ENCODE results near the gene ZNF423.

Gene ZNF423

DNA sequence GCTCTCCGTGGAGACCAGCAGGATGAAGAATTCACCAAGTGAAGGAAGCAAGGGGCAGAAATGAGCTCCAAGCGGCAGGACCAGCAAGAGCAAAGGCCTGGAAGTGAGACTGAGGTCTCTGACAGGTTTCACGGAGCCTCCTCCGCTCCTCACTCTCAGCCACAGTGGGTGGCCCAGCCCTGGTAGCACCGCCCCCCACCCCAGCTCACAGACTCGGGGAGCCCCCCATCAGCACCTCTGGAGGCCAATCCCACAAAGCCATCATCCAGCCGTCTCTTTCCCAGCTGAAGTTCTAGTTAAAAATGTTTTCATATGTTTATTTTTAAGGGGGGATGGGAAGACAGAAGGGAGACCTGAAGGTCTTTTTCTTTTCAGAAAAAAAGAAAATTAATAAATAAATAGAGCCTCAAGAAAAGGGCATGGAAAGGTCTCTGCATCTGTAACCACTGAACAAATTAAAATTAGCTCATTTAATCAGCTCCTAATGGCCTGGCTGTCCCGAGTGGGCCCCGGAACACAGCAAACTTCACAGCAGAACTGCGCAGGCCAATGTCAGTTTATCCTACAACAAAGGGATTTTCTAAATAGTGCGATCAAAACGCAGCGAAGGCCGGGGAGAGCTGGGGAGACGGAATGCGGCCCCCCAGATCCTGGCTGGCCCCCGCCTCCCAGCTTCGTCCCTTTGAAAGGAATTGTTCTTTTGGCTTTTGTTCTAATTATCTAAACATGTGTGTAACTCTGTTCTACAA is 190.3 kb downstream of the ZNF423 start:
- Histone ChIP-seq H3K27ac (ENCODE audit: low read depth, low read length) (no peak overlapping the region), H3K27me3 (ENCODE audit: control insufficient read depth, low read length) (no peaks in the 10 kb centered on the region), H3K4me2 (ENCODE audit: low read length) (no peak overlapping the region), H4K20me1 (ENCODE audit: control insufficient read depth, insufficient read depth, low read depth, low read length) (no peaks in the 10 kb centered on the region), H3F3A (ENCODE audit: control insufficient read depth, insufficient read depth) (no peaks in the 10 kb centered on the region), H3K9me3 (ENCODE audit: control insufficient read depth, insufficient read depth, low read length) (no peaks in the 10 kb centered on the region), H3K4me1 (ENCODE audit: control insufficient read depth, low read length) (no peaks in the 10 kb centered on the region), H3K4me3 (ENCODE audit: low read length) (no peak overlapping the region), H3K79me2 (ENCODE audit: control insufficient read depth, low read length) (no peaks in the 10 kb centered on the region), H3K36me3 (ENCODE audit: control insufficient read depth, low read length) (no peaks in the 10 kb centered on the region), H3K9me2 (replicated peaks; ENCODE audit: control insufficient read depth, low read length) (no peaks in the 10 kb centered on the region)
- TF ChIP-seq, protein P1, sequence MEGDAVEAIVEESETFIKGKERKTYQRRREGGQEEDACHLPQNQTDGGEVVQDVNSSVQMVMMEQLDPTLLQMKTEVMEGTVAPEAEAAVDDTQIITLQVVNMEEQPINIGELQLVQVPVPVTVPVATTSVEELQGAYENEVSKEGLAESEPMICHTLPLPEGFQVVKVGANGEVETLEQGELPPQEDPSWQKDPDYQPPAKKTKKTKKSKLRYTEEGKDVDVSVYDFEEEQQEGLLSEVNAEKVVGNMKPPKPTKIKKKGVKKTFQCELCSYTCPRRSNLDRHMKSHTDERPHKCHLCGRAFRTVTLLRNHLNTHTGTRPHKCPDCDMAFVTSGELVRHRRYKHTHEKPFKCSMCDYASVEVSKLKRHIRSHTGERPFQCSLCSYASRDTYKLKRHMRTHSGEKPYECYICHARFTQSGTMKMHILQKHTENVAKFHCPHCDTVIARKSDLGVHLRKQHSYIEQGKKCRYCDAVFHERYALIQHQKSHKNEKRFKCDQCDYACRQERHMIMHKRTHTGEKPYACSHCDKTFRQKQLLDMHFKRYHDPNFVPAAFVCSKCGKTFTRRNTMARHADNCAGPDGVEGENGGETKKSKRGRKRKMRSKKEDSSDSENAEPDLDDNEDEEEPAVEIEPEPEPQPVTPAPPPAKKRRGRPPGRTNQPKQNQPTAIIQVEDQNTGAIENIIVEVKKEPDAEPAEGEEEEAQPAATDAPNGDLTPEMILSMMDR (IDR thresholded peaks at IDR 0.05; ENCODE audit: low read depth, low read length, poor library complexity, severe bottlenecking) = no peak
- TF ChIP-seq EZH2phosphoT487 (IDR thresholded peaks at IDR 0.05; ENCODE audit: borderline replicate concordance, low read length) = no peak

DNA sequence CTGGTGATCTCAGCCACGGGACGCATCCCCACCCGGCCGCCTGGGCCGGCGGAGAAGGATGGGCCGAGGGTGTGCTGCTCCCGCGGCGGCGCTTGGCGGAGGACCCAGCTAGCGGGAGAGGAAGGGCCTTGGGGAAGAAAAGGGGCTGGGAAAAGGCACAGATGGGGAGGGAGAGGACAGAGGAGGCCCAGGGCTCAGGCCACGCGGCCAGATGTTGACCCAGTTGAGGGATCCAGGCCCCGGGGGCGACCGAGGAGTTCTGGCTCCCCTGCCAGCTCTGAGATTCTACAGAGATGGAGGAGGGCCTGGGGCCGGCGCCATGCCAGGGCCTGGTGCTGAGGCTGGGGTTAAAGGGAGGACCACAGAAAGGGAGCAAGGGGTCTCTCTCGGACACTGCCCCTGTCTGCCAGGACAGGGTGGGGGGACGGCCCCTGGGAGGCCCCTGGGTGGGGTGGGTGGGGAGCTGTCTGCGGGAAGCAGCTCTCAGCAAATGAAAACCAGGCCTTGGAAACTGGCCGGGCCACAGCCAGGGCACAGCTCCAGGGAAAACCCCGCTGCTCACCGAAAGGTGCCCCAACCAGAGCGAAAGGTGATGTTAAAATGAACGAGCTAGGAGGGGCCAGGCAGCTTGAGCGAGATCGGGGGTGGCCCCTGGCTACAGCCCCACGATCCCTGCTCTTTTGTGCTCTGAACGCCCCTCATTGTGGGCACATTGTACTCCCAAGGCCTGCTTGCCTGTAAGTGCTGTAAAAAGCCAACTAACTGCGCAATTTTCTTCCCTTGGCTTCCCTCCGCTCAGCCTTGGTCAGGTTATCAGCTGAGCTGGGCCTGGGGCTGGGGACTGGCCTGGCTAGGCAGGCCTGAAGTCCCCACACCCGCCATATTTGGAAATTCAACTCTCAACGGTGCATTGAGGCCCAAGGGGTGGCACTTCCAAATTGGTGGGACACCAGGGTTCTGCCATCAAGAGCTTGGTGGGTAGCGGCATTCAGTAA is 191.4 kb downstream of the ZNF423 start:
- H3K27me3 ChIP-seq (ENCODE audit: control insufficient read depth, low read length) = no peaks in the 10 kb centered on the region
- H3K9me2 ChIP-seq (replicated peaks; ENCODE audit: control insufficient read depth, low read length) = no peaks in the 10 kb centered on the region
- no peaks in the 10 kb centered on the region for H3K9me3 ChIP-seq (ENCODE audit: control insufficient read depth, insufficient read depth, low read length)
- H4K20me1 ChIP-seq (ENCODE audit: control insufficient read depth, insufficient read depth, low read depth, low read length) = no peaks in the 10 kb centered on the region
- H3K36me3 ChIP-seq (ENCODE audit: control insufficient read depth, low read length) = no peaks in the 10 kb centered on the region
- H3K4me2 ChIP-seq (ENCODE audit: low read length) = no peak overlapping the region
- no peaks in the 10 kb centered on the region for H3F3A ChIP-seq (ENCODE audit: control insufficient read depth, insufficient read depth)
- no peak overlapping the region for H3K27ac ChIP-seq (ENCODE audit: low read depth, low read length)
- H3K4me3 ChIP-seq (ENCODE audit: low read length) = no peak overlapping the region
- H3K79me2 ChIP-seq (ENCODE audit: control insufficient read depth, low read length) = no peaks in the 10 kb centered on the region
- no peaks in the 10 kb centered on the region for H3K4me1 ChIP-seq (ENCODE audit: control insufficient read depth, low read length)
- no peak for TF ChIP-seq EZH2phosphoT487 (IDR thresholded peaks at IDR 0.05; ENCODE audit: borderline replicate concordance, low read length)

- Histone ChIP-seq H3K4me1 (ENCODE audit: control insufficient read depth, low read length) (no peaks in the 10 kb centered on the region), H3K27ac (ENCODE audit: low read depth, low read length) (no peak overlapping the region), H3K27me3 (ENCODE audit: control insufficient read depth, low read length) (no peaks in the 10 kb centered on the region), H4K20me1 (ENCODE audit: control insufficient read depth, insufficient read depth, low read depth, low read length) (no peaks in the 10 kb centered on the region), H3K9me3 (ENCODE audit: control insufficient read depth, insufficient read depth, low read length) (no peaks in the 10 kb centered on the region), H3K79me2 (ENCODE audit: control insufficient read depth, low read length) (no peaks in the 10 kb centered on the region), H3F3A (ENCODE audit: control insufficient read depth, insufficient read depth) (no peaks in the 10 kb centered on the region), H3K9me2 (replicated peaks; ENCODE audit: control insufficient read depth, low read length) (no peaks in the 10 kb centered on the region), H3K4me3 (ENCODE audit: low read length) (no peak overlapping the region), H3K4me2 (ENCODE audit: low read length) (no peak overlapping the region), H3K36me3 (ENCODE audit: control insufficient read depth, low read length) (no peaks in the 10 kb centered on the region)
- TF ChIP-seq, protein P1 (IDR thresholded peaks at IDR 0.05; ENCODE audit: low read depth, low read length, poor library complexity, severe bottlenecking) = no peak
- TF ChIP-seq EZH2phosphoT487 (IDR thresholded peaks at IDR 0.05; ENCODE audit: borderline replicate concordance, low read length) = no peak
Measured at GRCh38 chr16:49663081-49664065, 192.5 kb downstream of the ZNF423 start.

Data from DOHH2 (cell line).